GM12891 (cell line): ENCODE results near the gene ATP6V1B1.
"Not testable (repeated sequence)": the region's sequence is repeated elsewhere in the genome, so short reads cannot be mapped to it uniquely, and the experiment has no call there.

Source experiments
- DNase-seq: peaks from one replicate; pipeline ENCODE4 v3.0.0; 2011; ENCODE audit warnings: low spot score; ENCODE audit not compliant: insufficient read length
- FAIRE-seq: peaks from 2 replicates; lab custom pipeline; 2011; peaks lifted over from hg19 to GRCh38; lab: Jason Lieb, UNC
- PAX5 ChIP-seq: IDR thresholded peaks from 2 replicates; pipeline ENCODE4 v1.6.1; 2011; ENCODE audit warnings: low read length, moderate library complexity, mild to moderate bottlenecking; ENCODE audit not compliant: insufficient read depth, severe bottlenecking
- POLR2A ChIP-seq: IDR thresholded peaks from 2 replicates; pipeline ENCODE4 v1.6.1; 2011; ENCODE audit warnings: low read depth, low read length, control low read depth
- POLR2AphosphoS5 ChIP-seq: IDR thresholded peaks from 2 replicates; pipeline ENCODE4 v1.6.1; 2011; ENCODE audit warnings: low read depth, low read length, control low read depth
- POU2F2 ChIP-seq: IDR thresholded peaks from 2 replicates; pipeline ENCODE4 v1.6.1; 2011; ENCODE audit warnings: low read depth, mild to moderate bottlenecking, control low read depth, low read length, moderate library complexity
- SPI1 ChIP-seq: IDR thresholded peaks from 2 replicates; pipeline ENCODE4 v1.6.1; 2011; ENCODE audit warnings: low read depth, low read length, control low read depth
- TAF1 ChIP-seq: IDR thresholded peaks from 2 replicates; pipeline ENCODE4 v1.6.1; 2011; ENCODE audit warnings: low read depth, low read length, control low read depth

ATP6V1B1 gene

DNA sequence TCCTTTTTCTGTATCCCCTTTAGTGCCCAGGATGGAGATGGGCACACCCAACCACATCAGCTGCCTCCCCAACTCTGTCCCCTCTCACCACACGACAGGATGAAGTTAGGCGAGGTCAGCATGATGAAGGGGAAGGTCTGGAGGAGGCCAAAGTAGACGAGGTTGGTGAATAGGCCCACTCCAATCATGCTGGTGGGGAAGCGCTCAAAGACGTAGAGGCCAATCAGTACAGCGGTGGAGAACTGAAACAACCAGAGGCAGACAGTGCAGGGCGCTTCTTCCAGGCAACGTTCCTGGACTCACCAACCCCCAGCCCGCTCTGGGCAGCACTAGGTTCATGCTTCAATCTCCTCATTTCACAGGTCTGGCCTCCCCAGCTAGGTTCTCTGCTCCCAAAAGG is 56.0 kb downstream of the ATP6V1B1 start:
- DNase-seq (no peak), FAIRE-seq (no peak)
- TF ChIP-seq TAF1 (no peak), PAX5 (no peak)

DNA sequence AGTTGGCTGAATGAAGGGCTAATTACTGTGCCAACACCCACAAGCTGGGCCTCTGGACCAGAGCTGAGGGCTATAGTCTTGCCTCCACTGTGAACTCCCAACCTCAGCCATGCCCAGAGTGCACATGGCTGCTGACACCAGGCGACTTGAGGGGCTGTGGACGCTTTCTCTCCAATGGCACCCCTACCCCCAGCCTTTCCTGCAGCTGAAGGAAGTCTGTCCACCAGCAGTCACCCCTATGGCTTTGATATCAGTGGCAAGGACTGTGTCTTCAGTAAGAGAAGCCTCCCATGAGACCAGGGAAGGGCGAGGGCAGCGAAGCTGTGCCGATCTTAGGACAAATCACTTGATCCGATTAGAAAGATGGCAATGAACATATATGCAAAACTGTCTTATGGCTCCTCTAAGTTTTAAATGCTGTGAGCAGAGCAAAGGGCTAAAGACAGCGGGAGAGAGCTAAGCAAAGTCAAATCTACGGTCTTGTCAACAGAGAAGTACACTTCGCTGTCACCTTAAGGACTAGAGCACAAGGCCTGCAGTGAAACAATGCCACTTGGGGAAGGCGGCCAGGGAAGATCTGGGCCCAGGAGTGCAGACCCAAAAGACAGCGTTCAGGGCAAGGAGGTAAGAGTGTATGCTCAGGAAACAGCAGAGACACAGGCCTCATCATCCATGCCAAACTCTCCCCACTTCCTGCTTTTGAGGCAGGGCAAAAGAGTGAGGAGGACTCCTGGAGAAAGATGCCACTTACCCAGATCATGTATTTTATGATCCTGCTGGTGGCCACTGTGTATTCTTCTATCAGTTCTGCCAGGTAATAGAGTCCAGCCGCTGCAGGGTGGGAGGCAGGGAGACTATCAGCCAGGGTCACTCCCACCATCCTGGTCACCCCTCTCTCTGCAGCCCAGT is 57.5 kb downstream of the ATP6V1B1 start:
- no peak for FAIRE-seq
- DNase-seq, result no peak
- peak; percentile 32; the same call in 1 of the 2 replicates for TF ChIP-seq SPI1
- no peak for TF ChIP-seq PAX5

DNA sequence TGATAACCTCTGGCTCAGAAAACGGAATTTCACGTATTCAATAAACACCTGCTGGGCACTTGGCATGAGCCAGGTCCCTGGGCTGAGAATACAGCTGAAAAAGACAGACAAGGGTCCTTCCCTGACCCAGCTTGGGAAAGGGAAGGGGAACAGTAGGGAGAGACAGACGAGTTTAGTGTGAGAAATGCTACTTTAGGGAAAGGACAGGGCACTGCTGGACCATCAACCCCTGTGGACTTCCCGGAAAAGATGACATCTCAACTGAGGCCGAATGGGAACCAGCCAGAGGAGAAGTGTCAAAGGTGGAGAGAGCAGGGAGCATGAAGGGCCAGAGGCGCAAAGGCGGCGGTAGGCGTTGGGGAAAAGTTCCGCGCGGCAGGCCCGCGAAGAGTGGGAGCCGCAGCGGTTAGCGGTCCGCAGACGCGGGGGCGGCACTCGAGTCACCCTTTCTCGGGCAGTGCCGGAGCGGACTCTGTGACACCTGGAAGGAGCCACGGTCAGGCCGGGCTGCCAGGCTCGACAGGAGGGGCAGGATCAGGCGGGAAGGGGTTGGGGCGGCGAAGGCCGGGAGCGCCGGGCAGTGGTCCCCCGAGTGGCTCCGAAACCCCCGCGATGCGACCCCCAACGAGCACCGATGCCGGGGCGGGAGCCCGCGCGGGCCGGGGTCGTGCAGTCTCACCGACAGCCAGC is 58.5 kb downstream of the ATP6V1B1 start:
- DNase-seq (peak; percentile 37), FAIRE-seq (peak; percentile 75)
- TF ChIP-seq POLR2A (no peak), TAF1 (0 out of 2 replicates have a peak, but pooled peaks have one; percentile 13)

DNA sequence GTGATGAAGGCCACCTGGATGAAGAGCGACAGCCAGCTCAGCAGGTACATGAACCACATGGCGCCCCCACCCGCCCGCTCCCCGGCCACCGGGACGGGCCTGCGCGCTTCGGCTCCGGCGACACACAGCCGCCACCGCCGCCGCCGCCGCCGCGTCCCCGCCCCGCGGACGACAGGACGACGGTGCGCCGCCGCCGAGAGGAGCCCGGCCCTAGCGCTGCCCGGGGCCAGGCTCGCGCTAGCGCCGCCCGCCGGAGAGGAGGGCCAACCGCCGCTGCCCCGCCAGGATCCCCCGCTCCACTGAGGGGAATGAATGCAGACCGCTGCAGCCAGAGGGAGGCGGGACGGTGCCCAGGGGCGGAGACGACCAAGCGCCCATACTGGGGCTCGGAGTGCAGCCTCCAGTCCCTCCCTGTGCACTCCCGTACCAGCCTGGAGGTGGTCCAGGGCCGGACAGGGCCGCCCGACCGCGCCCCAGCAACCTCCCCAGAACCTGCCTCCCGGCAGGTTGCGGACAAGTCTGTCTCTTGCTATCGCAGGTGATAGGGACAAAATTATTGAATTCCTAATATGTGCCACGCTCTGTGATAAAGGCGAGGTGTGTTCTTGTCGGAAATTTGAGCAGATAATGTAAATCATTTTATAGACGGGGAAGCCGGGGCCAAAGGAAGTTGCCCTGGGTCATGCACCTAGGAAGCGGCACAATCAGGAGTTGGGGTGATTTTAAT is 59.2 kb downstream of the ATP6V1B1 start, which contains the start of gene TEX261:
Gene TEX261 (minus strand): TSS at position 175 of the 727 bp plus-strand sequence. CDS start 116 bp downstream, at position 59.
- peak; percentile 86 for DNase-seq
- TF ChIP-seq SPI1 (no peak), POLR2A (peak; percentile 78)
- FAIRE-seq, result peak; percentile 94

DNA sequence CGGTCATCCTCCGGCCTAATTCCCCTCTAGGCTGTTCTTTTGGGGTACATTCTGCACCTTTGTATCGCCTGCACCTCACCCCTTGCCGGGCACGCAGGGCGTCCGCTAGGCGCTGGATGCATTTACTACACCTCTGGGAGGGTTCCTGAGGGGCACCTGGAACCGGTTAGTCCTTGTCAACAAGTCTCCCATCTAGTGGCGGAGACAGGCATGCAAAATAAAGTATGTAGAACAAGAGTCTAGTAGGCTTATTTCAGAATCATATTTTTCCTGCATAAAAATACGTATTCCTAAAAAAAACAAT is 59.7 kb downstream of the ATP6V1B1 start:
- DNase-seq (peak; percentile 54), FAIRE-seq (no peak)
- no peak for TF ChIP-seq TAF1
- TF ChIP-seq SPI1, result no peak

DNA sequence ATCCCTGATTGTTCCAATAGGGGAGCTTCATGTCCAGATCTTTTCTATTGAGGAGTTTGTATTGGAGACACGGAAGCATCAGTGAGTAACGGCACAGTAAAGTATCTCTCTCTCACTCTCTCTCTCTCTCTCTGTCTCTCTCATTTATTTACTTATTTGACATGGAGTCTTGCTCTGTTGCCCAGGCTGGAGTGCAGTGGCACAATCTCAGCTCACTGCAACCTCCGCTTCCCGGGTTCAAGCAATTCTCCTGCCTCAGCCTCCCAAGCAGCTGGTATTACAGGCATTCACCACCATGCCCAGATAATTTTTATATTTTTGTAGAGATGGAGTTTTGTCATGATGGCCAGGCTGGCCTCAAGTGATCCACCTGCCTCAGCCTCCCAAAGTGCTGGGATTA is 63.2 kb downstream of the ATP6V1B1 start:
- not testable (repeated sequence) for FAIRE-seq, DNase-seq

DNA sequence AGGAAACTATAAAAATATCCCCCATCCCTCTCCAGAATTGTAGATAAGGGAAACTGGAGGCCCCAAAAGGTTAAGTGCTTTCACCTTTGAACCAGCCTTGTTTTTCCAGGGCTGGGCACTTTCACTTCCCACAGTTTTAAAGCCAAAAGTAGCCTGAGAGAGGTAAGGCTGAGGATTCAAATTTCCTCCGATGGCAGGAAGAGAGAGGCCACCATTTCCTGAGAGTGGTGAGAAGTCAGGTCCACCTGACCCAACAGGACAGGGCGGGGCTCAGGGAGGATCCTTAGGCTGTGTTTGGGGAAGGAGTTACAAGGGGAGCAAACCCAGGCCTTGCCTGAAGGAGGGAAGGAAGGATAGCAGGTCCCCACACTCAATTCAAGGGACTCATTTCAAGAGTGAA is 63.7 kb downstream of the ATP6V1B1 start:
- FAIRE-seq, result no peak
- TF ChIP-seq POU2F2 (no peak), PAX5 (no peak), POLR2AphosphoS5 (no peak), SPI1 (no peak)

DNA sequence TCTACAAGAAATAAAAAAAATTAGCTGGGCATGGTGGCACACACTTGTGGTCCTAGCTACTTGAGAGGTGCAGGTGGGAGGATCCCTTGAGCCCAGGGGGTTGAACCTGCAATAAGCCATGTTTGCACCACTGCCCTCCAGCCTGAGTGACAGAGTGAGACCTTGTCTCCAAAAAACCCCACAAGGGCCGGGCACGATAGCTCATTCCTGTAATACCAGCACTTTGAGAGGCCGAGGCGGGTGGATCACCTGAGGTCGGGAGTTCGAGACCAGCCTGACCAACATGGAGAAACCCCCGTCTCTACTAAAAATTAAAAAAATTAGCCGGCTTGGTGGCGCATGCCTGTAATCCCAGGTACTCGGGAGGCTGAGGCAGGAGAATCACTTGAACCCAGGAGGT is 64.2 kb downstream of the ATP6V1B1 start:
- not testable (repeated sequence) for DNase-seq, FAIRE-seq

More for the DNA sequence above, 63.7 kb downstream of the ATP6V1B1 start:
- no peak for DNase-seq

DNA sequence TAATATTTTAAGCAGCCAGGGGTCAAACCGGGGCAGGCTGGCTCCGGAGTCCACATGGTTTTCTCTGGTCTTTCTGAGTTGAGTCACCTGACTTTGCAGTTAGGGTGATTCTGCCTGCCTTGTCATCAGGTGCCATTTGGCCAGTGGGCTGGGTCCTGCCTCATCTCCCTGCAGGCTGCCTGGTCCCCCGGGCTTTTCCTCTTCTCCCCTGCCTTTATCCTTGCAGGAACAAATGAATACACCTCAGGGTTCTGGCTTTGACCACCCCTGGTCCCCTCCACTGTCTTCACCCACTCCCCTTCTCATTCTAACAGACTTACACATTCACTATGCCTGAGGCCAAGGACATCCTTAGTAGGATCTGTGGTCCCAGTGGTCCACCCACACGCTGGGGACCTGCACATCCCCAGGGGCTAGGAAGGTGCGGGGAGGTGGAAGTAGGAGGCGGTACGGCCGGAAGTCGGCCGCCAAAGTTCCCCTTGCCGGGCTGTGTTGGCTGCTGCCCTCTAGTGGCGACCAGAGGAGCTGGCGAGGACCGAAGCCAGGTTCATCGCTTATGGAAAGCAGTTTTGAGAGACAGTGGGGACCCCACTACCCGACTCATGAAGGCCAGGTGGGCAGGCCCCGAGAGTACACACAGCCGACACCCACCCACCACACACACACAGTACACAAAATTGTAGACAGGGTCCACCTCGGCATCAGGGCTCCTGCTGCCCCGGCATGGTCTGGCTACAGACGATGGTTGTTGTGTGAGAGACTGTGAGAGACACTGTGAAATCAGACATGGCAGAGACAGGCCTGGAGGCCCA is 65.3 kb downstream of the ATP6V1B1 start:
- DNase-seq (peak; percentile 71), FAIRE-seq (peak; percentile 93)
- no peak for TF ChIP-seq POLR2A
- TF ChIP-seq POU2F2, result no peak

DNA sequence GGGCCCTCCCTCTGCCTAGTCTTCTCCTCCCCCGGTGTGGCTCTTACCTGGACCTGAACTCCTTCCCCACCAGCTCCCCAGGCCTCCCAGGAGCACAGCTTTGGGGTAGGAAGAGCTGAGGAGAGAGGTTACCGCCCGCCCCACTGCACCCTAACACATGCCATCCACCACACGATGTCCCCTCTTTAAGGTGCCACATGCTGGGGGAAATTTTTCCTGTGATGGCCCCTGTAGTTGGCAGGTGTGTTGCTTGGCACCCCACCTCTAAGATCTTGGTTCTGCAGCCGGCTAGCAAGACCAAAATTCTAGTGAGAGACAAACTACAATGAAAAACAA is 65.9 kb downstream of the ATP6V1B1 start:
- DNase-seq (no peak), FAIRE-seq (no peak)
- TF ChIP-seq POU2F2, result no peak
- TF ChIP-seq POLR2AphosphoS5, result no peak
- no peak for TF ChIP-seq SPI1
- no peak for TF ChIP-seq PAX5

DNA sequence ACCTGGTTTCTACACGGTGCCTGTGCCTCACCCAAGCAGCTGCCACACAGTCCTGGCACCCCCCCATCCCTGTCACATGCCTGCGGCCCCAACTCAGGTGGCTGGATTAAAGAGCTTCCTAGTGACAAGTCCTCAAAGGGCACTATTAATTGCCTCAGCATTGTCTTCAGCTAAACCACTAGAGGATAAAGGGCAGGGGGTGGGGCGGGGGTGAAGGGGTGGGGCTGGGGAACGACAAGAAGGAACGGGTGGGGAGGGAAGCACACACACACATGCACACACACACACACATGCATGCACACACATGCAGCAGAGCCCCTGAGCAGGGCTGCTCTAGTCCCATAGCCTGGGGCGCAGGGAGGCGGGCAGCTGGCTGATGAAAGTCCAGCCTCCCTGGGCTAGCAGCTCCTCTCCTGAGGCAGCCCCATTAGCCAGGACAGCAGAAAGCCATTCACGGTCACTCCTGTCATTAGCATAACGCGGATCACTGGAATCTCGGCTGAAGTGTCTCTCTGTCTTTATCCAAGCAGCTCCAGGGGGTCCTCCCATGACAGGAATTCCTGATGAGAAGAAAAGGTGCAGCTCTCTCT is 66.4 kb downstream of the ATP6V1B1 start:
- FAIRE-seq (no peak), DNase-seq (no peak)
- no peak for TF ChIP-seq POLR2AphosphoS5
- no peak for TF ChIP-seq TAF1
- TF ChIP-seq POU2F2, result no peak
